ENCODE measurements around the gene NPEPPS. TPM values are rescaled to one million over a fixed set of nuclear protein-coding genes. Genes with fewer than 3 reads are reported as not detected.
A peak's percentile ranks its signal among the peaks of the same experiment; 100 is the strongest.

NPEPPS gene
- total and polyA plus RNA-seq, 5 experiments from 2014 or later, result 34.8 to 110 (median 38.2) TPM

DNA sequence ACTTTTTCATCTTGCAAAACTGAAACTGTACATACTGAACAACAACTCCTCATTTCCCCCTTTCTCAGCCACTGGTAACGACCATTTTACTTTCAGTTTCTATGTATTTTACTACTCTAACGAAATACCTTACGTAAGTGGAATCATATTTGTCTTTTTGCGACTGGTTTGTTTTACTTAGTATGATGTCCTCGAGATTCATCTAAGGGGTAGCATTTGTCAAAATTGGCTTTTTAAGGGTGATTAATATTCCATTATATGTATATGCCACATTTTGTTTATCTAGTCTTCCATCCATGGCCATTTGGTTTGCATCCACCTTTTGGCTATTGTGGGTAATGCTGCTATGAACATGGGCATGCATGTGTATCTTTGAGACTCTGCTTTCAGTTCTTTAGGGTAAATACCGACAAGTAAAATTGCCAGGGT is 129.2 kb downstream of the NPEPPS start:
- Mint-ChIP-seq H3K36me3 (peaks cover 9 to 87% (median 37%) of the 10 kb centered on the region in 3 donors), H3K4me3 (peak overlapping the region; percentile 59 to 91 (median 80)), H3K27ac (peak overlapping the region; percentile 53 to 98 (median 92)), H3K9me3 (no peaks in the 10 kb centered on the region), H3K4me1 (peaks cover 19 to 52% (median 39%) of the 10 kb centered on the region in 4 donors), H3K27me3 (no peaks in the 10 kb centered on the region)
- DNase-seq (peak in 3 of 10 donors; percentile 56 to 69 (median 61)), ATAC-seq (peak; percentile 83 to 89)
- POLR2A ChIA-PET, result interaction anchor here (7.0 kb wide), 1 partner anchor 10 kb away, joined by 88 read pairs; the partner anchor contains the start of gene KPNB1

DNA sequence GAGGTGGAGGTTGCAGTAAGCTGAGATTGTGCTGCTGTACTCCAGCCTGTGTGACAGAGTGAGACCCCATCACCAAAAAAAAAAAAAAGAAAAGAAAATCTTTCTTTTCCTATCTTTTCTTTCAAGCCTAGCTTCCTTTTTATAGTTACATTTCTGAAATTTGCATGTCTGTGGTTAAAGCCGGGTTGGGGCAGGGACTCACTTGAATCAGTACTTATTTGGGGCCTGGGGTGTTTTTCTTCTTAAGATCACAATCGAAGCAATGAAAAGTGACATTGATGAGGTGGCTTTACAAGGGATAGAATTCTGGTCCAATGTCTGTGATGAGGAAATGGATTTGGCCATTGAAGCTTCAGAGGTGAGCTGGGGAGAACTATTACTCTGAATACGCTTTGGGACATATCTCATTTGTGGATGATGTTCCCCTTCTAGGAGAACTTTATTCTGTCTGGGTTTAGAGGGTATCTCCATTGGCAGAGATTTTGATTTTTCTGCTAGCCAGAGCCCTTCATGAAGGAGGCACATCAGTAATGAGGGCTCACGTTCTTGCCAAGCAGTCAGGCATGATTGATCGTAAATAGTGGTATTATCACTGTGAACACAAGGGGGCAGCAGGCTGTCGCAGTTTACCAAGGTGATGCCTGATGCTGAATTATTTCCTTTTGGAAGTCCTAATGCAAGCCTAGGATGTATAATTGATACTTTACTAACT is 133.2 kb downstream of the NPEPPS start:
- Mint-ChIP-seq H3K27me3 (no peaks in the 10 kb centered on the region), H3K9me3 (no peaks in the 10 kb centered on the region), H3K36me3 (peaks cover 4 to 88% (median 26%) of the 10 kb centered on the region in 3 donors), H3K4me1 (peaks cover 10 to 31% (median 20%) of the 10 kb centered on the region in 4 donors), H3K4me3 (peak overlapping the region in 1 of 10 donors; percentile 2), H3K27ac (peak overlapping the region in 9 of 10 donors; percentile 27 to 88 (median 70))
- POLR2A ChIA-PET, result interaction anchor here (0.6 to 7.0 kb wide), 3 partner anchors 14 to 440 kb away, joined by 3 to 88 read pairs (median 3); partner anchors contain the start of gene KPNB1
- ATAC-seq (peak; percentile 63 to 73), DNase-seq (peak; percentile 24 to 75 (median 58))

DNA sequence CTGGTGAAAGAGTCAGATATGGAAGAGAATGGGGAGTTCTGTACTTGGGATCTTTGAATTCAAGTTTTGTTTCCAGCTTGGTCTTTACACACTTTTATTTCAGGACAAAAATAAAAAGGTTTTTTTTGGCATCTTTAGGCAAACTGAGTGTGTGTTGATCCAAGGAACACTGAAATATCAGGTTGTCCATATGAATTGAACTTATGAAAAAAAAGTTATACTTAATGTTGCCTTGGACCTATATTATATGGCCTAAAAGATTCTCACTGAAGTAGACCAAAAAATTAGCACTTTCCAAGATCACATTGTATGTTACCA is 133.7 kb downstream of the NPEPPS start:
- Mint-ChIP-seq H3K4me3 (peak overlapping the region in 1 of 10 donors; percentile 2), H3K9me3 (no peaks in the 10 kb centered on the region), H3K36me3 (peaks cover 6 to 91% (median 26%) of the 10 kb centered on the region in 3 donors), H3K27ac (peak overlapping the region in 8 of 10 donors; percentile 27 to 88 (median 68)), H3K27me3 (no peaks in the 10 kb centered on the region), H3K4me1 (peaks cover 10 to 29% (median 21%) of the 10 kb centered on the region in 4 donors)
- no peak for DNase-seq
- POLR2A ChIA-PET, result interaction anchor here (0.8 to 7.0 kb wide), 2 partner anchors 15 to 33 kb away, joined by 3 to 88 read pairs; partner anchors contain the start of gene KPNB1
- no peak for ATAC-seq

DNA sequence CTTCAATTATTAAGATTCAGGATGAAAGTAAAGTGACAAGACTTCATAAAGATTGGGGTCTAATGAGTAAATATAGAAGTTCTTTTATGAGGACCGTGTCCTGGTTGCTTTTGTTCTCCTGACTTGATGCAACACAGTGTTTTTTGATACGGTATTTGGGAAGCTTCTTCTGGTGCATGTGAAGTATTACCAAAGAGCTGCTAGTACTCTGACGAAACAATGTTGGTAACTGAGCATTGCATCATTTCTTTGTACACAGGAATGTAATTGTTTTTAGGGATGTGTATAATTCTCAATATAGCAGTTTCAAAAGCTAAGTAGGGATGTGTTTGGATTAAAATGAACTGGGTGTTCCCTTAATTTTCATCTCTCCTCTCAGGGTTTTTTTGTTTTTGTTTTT is 134.7 kb downstream of the NPEPPS start:
- H3K27me3 Mint-ChIP-seq, result no peaks in the 10 kb centered on the region
- DNase-seq, result no peak
- no peak overlapping the region for H3K4me3 Mint-ChIP-seq
- H3K27ac Mint-ChIP-seq, result peak overlapping the region in 2 of 10 donors; percentile 46 to 74
- POLR2A ChIA-PET, result interaction anchor here (1.0 to 2.8 kb wide), 2 partner anchors 16 to 27 kb away, joined by 3 to 14 read pairs; partner anchors contain the start of gene KPNB1
- H3K4me1 Mint-ChIP-seq, result peaks cover 9 to 31% (median 20%) of the 10 kb centered on the region in 4 donors
- H3K36me3 Mint-ChIP-seq, result peaks cover 12 to 95% (median 34%) of the 10 kb centered on the region in 3 donors
- H3K9me3 Mint-ChIP-seq, result no peaks in the 10 kb centered on the region
- no peak for ATAC-seq

DNA sequence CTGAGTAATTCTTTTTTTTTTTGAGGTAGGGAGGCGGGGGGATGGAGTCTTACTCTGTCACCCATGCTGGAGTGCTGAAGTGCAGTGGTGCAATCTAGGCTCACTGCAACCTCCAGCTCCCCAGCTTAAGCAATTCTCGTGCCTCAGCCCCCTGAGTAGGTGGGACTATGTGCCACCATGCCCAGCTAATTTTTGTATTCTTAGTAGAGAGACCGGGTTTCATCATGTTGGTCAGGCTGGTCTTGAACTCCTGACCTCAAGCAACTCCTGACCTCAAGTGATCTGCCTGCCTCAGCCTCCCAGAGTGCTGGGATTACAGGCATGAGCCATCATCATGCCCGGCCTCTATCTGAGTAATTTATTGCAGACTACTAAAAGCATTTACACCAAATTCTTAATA is 138.2 kb downstream of the NPEPPS start:
- Mint-ChIP-seq H3K27ac (peak overlapping the region in 1 of 10 donors; percentile 80), H3K27me3 (no peaks in the 10 kb centered on the region), H3K9me3 (no peaks in the 10 kb centered on the region), H3K36me3 (peaks cover 18 to 97% (median 37%) of the 10 kb centered on the region in 3 donors), H3K4me1 (peaks cover 8 to 24% (median 18%) of the 10 kb centered on the region in 4 donors), H3K4me3 (no peak overlapping the region)
- ATAC-seq (no peak), DNase-seq (no peak)
- POLR2A ChIA-PET, result interaction anchor here (1.0 kb wide), 1 partner anchor 19 kb away, joined by 3 read pairs; the partner anchor contains the start of gene KPNB1

DNA sequence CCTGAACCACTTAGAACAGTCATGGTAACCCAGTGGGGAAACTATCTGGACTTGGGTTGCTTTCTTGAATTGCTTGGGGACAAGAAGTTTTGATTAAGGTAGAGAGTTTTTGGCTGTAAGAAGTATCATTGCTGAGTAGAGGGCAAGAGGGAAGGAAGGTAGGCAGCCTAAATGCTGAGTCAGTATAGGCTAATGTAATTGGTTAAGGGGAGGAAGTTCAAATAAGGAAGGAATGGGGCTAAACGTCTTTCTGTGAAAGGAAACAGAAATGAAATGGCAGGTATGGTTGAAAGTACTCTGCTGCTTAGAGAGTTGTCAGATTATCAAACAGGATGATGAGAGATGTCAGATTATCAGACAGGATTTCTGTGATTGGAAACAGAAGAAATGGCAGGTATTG is 139.2 kb downstream of the NPEPPS start:
- no peaks in the 10 kb centered on the region for H3K9me3 Mint-ChIP-seq
- no peak overlapping the region for H3K4me3 Mint-ChIP-seq
- DNase-seq, result no peak
- peaks cover 18 to 97% (median 42%) of the 10 kb centered on the region in 3 donors for H3K36me3 Mint-ChIP-seq
- peak overlapping the region in 9 of 10 donors; percentile 38 to 93 (median 70) for H3K27ac Mint-ChIP-seq
- peak in 1 of 2 donors; percentile 35 for ATAC-seq
- H3K27me3 Mint-ChIP-seq, result no peaks in the 10 kb centered on the region
- peaks cover 4 to 28% (median 14%) of the 10 kb centered on the region in 4 donors for H3K4me1 Mint-ChIP-seq
- POLR2A ChIA-PET, result interaction anchor here (0.6 to 0.9 kb wide), 2 partner anchors 21 to 443 kb away, joined by 4 to 5 read pairs; no protein-coding TSS in a partner anchor

Other genes with a start within 250 kb of the NPEPPS start
- gene EFCAB13, start 207.2 kb upstream of the NPEPPS start, total RNA-seq, result 10 to 100 TPM; 42.8 to 51.1 TPM
- gene EFCAB13, start 207.2 kb upstream of the NPEPPS start, polyA plus RNA-seq, result 10 to 100 TPM in 2 of 3 donors, 1 to 10 TPM in 1; 3.6 to 11.8 (median 11.0) TPM
- gene KPNB1, start 118.8 kb downstream of the NPEPPS start, total RNA-seq, result 100 to 1,000 TPM; 217 to 252 TPM
- gene KPNB1, start 118.8 kb downstream of the NPEPPS start, polyA plus RNA-seq, result 10 to 100 TPM; 22.8 to 32.2 (median 25.7) TPM
- gene TBKBP1, start 163.1 kb downstream of the NPEPPS start, total RNA-seq, result 1 to 10 TPM; 1.4 to 3.1 TPM
- under 1 TPM in 2 of 3 donors, not detected in 1; 0.07 to 0.59 TPM for gene TBKBP1, start 163.1 kb downstream of the NPEPPS start, polyA plus RNA-seq
- gene TBX21, start 202.1 kb downstream of the NPEPPS start, total RNA-seq, result 1 to 10 TPM; 1.6 to 2.1 TPM
- 10 to 100 TPM in 1 of 3 donors, 1 to 10 TPM in 1, under 1 TPM in 1; 0.42 to 27.4 (median 1.3) TPM for gene TBX21, start 202.1 kb downstream of the NPEPPS start, polyA plus RNA-seq